ENCODE results near the gene MIB2. TPM values are rescaled to one million over a fixed set of nuclear protein-coding genes. Genes with fewer than 3 reads are reported as not detected.

Gene MIB2
- total and polyA plus RNA-seq, 2 of the 4 experiments (the other 2 are of a cell fraction) = 17.2 to 47.8 TPM

- no peak overlapping the region for H3K4ac ChIP-seq (ENCODE audit: low read depth, low read length)
- no peaks in the 10 kb centered on the region for H3K9me3 ChIP-seq (ENCODE audit: control insufficient read depth, insufficient read depth, low read length)
- H4K5ac ChIP-seq (ENCODE audit: low read depth, low read length) = no peak overlapping the region
- H3K27me3 ChIP-seq (ENCODE audit: control insufficient read depth, insufficient read depth, low read length) = no peaks in the 10 kb centered on the region
- H4K20me1 ChIP-seq (ENCODE audit: insufficient read depth, low read length) = peaks cover 42% of the 10 kb centered on the region
- H2AK9ac ChIP-seq (replicated peaks; ENCODE audit: low read depth, low read length, poor library complexity) = no peak overlapping the region
- H2AK5ac ChIP-seq (ENCODE audit: low read depth, low read length) = no peak overlapping the region
- BruUV-seq (replicated peaks) = no TSS peak
- WGBS, 2 experiments (ENCODE audit: extremely low coverage in 2 of 2, insufficient read length in 1 of 2) = 84% methylated on average over 6 of the region's 14 CpGs; no CpG with 5 or more reads in 1 of the 2 experiments
- H3K4me1 ChIP-seq (ENCODE audit: control insufficient read depth, insufficient read depth, low read length) = peaks cover 9% of the 10 kb centered on the region
- dilution Hi-C loops (cut with HindIII; ENCODE audit: low sequenced_read_pairs, unreplicated experiment) = no loop called here
- H3K56ac ChIP-seq (ENCODE audit: extremely low read depth, insufficient read depth, low read length) = no peak overlapping the region
- H2BK5ac ChIP-seq (ENCODE audit: low read depth, low read length, poor library complexity, severe bottlenecking) = no peak overlapping the region
- H2BK120ac ChIP-seq (ENCODE audit: low read depth, low read length) = no peak overlapping the region
- H3K23ac ChIP-seq (ENCODE audit: low read depth, low read length) = no peak overlapping the region
- H3K9ac ChIP-seq (ENCODE audit: low read depth, low read length) = no peak overlapping the region
- ChIA-PET CTCF (interaction anchor here (0.5 to 1.0 kb wide), 2 partner anchors 33 to 286 kb away, joined by 3 read pairs; no protein-coding TSS in a partner anchor), POLR2A (ENCODE audit: unreplicated experiment) (no interaction called here)
- no peak overlapping the region for H3K4me2 ChIP-seq (ENCODE audit: low read depth, low read length)
- H3K79me1 ChIP-seq (ENCODE audit: low read depth in 1 of 2, low read length in 2 of 2) = peaks cover 9 to 51% of the 10 kb centered on the region in 2 experiments; a peak in 3 of 4 replicates
- in situ Hi-C loops (cut with MboI; ENCODE audit: low sequenced_read_pairs) = no loop called here
- no peak overlapping the region for H2BK15ac ChIP-seq (ENCODE audit: low read depth, low read length)
- no peak overlapping the region for H2BK20ac ChIP-seq (ENCODE audit: low read depth, low read length)
- H3K9me1 ChIP-seq (ENCODE audit: insufficient read depth, low read length) = peaks cover 3% of the 10 kb centered on the region; the same call in 1 of the 2 replicates
- intact Hi-C loops (cut with micrococcal nuclease) = no loop called here
- no peak for DNase-seq
- H3K18ac ChIP-seq (ENCODE audit: low read depth, low read length) = no peak overlapping the region
- peaks cover 19% of the 10 kb centered on the region; the same call in 1 of the 2 replicates for H3K36me3 ChIP-seq (ENCODE audit: control insufficient read depth, insufficient read depth, low read length)
- no peak overlapping the region for H3K14ac ChIP-seq (replicated peaks; ENCODE audit: low read depth, low read length)
- no peak overlapping the region for H4K91ac ChIP-seq (ENCODE audit: insufficient read depth, low read depth, low read length)
- H4K8ac ChIP-seq (ENCODE audit: low read depth in 2 of 2, low read length in 2 of 2) = no peak overlapping the region
- H3K27ac ChIP-seq (ENCODE audit: insufficient read depth, low read length) = no peak overlapping the region
- H2AFZ ChIP-seq (replicated peaks; ENCODE audit: low read length, poor library complexity) = no peak overlapping the region
- no peak for ATAC-seq (ENCODE audit: low read depth)
- no peak for TF ChIP-seq ELK1 (IDR thresholded peaks at IDR 0.05; ENCODE audit: borderline replicate concordance, low read depth, low read length)
- TF ChIP-seq CTCF (conservative IDR thresholded peaks at IDR 0.05; ENCODE audit: low read depth, low read length) = peak; percentile 25; the same call in 1 of the 2 replicates
- no peak for TF ChIP-seq SMC3 (IDR thresholded peaks at IDR 0.05; ENCODE audit: low read depth, low read length)
- no peak overlapping the region for H3K4me3 ChIP-seq (ENCODE audit: insufficient read depth, low read depth, low read length)
Measured at GRCh38 chr1:1619917-1620361, 4.6 kb downstream of the MIB2 start.
